SKM-1 (cell line): ENCODE results near the gene NKIRAS2.

Experiments used
- DNase-seq: peaks from one replicate; lab custom pipeline; 2025; ENCODE audit not compliant: unreplicated experiment; lab: John Stamatoyannopoulos, UW

The NKIRAS2 gene

DNA sequence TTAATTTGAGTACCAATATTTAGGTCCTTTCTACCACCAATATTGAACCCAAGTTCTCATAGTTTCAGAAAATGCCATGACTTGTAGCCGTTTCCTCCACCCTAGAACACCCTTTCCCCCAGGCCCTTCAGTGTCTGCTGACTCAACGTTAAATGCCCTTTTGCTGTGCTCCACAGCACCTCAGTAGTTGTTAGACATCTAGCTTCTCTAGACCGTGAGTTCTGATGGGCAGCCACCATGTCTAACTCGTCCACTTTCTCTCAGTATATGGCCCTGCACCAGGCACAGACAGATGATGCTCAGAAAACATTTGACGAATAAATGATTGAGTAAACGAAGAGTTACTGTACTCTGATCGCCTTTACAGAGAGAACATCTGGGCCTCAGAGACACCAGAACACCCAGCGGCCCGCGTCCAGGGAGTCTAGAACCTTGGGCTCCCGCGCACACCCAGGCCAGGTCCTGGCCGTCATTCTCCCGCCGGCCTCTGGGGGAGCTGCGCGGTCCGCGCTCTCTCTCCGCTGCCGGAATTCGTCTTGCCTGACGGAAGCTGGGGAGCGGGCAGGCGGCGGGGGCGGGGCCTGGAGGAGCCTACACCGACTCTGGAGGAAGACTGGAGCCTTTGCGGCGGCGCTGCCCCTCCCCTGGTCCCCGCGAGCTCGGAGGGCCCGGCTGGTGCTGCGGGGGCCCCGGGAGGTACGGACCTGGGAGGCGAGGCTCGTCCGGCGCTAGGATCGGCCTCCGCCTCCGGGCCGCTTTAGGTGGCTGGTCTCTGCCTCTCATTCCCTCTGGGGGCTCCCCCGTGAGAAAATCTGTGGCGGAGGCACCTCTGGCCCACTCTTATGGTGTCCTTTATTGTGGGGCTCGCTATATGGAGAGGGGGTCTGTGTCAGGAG, at the start of gene NKIRAS2:
TSS of gene NKIRAS2 (plus strand) at position 582 of the 896 bp plus-strand sequence. CDS start 1,488 bp downstream, outside the sequence.
- DNase-seq, result peak; percentile 80

DNA sequence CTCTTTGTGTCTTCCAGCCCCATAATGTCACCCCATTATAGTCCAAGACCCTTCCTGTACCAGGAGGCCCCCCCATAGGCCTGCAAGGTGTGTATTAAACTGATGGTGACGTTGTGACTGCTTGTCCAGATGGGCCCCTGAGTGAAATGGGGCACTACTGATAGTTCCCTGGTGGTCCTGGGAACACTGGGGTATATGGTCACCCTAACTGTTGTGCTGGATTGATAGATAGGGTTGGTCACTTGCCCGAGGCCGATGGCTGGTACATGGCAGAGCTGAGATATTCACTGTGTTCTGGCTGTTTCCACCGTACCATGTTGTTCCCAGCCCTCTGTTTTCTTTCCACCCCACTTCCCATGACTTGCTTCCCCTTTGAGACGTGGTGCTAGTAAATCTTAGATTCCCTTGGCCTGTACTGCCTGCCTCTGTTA, 49.0 kb upstream of the NKIRAS2 start:
- DNase-seq, result no peak

DNA sequence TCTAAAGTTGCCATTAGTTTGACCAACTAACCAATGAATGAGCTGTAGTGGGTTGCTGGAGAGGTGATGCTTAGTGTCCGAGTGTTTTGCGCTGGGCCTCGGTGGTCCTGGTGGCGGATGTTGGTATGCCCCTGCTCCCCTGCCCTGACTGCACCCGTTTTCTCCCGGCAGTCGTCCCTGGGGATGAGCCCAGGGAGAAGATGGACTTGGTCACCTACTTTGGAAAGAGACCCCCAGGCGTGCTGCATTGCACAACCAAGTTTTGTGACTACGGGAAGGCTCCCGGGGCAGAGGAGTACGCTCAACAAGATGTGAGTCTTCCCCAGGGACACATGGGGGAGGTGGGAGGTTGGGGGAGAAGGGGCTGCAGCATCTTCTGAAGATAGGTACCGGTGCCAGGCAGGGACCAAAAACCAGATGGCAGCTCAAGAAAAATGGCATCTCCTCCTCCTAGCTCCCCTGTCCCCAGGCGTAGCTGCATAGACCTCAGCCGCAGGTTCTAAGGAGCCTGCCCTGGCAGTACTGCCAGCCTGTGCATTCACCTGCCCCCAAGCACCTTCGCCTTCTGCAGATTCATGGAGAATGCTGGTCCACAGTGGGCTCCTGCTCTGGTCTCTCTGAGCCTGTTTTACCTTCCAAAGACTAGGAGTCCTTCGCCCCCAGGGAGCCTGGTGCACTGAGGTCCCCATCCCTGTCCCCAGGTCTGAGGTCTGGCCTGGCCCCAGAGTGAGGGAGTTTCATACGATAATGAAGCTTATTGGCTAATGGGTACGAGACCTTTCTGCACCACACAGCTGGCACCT, 48.0 kb upstream of the NKIRAS2 start:
- DNase-seq, result no peak

DNA sequence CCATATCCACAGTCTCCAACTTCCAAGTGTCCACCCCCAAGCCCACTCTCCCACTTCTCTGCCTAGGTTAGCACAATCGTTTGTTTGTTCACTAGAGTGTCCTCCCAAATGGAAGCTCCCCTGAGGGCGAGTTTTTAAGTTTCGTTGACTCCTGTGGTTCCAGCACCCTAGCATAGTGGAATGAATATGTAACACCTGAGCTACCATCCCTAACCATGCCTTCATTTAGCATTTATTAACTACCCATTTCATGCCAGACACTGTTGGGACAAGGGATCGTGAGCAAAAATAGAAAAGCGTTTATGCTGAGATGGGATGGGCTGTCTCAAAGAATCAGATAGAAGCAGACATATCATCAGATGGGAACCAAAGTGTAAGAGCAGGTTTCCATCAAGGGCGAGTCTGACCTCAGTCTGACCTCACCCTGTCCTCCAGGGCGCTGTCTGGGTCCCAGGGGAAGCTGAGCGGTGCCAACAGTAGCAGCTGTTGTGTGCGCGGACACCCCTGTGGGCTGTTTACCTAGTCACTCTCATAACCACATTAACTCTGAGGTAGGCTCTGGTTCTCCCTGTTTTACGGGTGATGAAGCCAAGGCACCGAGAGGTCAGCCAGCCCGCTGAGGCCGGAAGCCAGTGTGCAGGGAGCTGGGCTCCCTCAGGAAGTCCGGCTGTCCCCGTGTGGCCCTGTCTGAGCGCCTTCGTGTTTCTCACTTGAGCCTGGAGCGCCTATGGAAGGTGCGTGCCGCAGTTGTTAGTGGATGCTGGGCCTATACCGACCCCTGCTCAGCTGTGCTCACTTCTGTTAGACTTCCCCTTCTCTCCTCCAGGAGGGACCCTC, 47.1 kb upstream of the NKIRAS2 start:
- no peak for DNase-seq

DNA sequence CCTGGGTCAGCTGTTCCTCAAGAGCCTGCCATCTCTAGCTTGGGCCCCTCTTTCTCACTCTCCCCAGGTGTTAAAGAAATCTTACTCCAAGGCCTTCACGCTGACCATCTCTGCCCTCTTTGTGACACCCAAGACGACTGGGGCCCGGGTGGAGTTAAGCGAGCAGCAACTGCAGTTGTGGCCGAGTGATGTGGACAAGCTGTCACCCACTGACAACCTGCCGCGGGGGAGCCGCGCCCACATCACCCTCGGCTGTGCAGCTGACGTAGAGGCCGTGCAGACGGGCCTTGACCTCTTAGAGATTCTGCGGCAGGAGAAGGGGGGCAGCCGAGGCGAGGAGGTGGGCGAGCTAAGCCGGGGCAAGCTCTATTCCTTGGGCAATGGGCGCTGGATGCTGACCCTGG, 46.5 kb upstream of the NKIRAS2 start:
- no peak for DNase-seq

DNA sequence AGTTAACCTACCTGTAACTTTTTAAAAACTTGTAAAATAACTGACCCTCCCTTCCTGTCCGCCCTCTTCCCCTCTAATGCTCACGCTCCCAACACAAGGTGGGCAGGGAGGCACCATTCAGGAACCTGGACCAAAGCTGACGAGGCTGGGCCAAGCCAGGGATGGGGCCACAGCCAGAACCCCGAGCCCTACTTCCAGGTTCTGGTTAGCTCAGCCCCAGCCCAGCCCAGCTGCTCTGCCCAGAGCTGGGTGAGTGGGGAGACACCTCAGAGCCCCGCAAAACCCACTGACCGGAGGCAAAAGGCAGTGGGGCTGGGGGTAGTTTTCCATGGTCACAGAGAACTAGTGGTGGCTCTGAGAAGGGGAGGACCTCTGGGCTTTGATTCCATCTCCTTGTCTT, 45.9 kb upstream of the NKIRAS2 start:
- no peak for DNase-seq

DNA sequence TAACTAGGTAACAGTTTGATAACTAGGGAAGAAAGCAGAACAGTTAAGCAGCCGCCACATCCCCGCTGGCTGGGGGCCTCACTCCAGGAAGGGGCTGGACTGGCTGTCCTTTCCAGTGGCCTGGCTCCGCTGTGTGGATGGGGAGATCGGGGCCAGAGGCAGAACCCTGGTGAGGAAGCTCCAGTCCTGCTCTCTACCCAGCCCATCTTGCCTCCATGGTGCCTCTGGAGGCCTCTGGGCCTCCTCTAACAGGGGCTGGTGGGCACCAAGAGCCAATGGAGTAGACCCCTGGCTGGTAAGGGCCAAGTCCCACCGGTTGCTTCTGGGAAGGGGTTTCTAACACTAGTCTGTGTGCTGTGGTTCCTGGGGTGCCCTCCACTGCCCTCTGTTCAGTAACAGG, 45.2 kb upstream of the NKIRAS2 start:
- DNase-seq, result no peak

DNA sequence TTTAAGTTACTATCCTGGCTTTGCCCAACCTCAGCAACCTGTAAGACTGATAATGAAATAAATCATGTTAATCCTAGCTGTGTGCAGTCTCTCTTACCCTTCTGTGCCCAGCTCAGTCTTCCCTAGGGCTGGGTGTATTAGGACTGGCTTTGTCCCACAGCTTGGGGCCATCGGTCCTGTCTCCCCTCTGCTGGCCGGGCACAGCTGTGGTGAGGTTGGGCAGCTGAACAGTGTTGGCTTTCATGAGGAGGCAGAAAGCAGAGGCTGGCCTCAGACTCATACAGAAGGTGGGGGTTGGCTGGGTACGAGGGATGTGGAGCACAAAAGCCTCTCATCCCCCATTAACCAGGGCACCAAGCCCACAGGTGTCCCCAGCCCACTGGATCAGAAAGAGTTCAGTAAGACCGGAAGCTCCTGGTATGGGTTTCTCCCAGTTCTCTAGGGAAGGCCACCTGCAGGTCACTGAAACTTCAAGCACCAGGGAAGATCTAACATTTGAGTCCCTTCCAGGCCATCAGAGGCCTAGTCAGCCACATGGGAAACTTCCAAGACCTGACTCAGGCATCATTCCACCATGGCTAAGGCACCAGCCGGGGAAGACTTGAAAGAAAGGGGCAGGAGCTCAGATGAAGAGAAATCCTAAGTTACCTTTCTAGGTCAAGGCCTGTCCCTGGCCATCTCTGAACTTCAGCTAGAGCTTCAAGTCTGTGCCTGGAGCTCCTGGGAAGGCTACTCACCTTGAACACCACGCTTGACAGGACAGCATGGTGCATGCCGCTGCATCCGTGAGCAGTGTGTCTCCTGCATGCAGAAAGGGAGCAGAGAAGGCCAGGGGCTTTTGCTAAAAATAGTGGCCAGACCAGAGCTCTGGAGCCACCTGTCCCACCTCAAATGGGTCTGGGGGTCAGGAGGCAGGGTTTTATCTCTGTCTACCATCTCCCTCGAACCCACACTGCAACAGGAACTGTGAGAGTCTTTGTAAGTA, 44.5 kb upstream of the NKIRAS2 start:
- DNase-seq, result no peak

DNA sequence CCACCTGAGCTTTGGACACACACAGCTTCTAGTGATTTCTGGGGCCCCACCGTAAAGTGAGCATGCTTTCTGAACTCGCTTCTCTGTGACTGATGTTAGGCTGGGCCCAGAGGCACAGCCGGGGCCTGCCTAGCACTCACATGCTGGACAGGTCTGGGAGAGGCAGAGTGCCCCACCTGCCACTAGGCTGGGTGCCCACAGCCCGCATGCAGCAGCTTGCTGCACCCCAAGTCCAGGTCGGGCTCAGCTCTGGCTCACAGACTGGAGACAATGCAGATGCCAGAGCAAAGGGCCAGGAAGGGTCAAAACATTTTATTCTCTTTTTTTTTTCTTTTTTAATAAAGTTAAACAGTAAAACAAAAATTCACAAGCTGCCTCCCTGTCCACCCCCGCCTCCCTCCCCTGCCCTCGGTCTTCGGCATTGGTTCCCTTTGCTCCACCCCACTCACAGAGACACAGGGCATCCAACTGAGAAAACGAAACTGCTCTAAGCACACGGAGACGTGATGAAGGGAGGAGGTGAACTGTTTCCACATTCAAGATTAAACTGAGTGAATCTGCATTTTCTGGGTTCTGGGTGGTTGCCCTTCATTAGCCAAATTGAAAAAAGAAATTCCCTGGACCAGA, 43.6 kb upstream of the NKIRAS2 start:
- no peak for DNase-seq

DNA sequence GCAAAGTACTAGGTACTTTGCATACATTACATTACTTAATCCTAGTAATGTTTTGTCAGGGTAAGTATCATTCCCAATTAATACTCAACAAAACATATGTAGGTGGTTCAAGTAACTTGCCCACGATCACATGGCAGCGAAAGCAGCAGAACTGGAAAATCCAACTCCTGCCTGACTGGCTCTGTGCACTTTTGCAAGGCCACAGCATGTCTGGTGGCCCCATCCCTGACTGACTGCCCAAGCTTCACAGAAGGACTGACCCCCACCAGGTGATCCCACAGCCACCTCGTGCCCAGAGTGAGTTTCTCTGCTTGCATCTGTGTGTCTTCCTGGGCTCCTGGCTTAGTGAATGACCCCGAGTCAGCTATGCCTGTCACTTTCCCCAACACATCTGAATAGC, 41.9 kb upstream of the NKIRAS2 start:
- no peak for DNase-seq

DNA sequence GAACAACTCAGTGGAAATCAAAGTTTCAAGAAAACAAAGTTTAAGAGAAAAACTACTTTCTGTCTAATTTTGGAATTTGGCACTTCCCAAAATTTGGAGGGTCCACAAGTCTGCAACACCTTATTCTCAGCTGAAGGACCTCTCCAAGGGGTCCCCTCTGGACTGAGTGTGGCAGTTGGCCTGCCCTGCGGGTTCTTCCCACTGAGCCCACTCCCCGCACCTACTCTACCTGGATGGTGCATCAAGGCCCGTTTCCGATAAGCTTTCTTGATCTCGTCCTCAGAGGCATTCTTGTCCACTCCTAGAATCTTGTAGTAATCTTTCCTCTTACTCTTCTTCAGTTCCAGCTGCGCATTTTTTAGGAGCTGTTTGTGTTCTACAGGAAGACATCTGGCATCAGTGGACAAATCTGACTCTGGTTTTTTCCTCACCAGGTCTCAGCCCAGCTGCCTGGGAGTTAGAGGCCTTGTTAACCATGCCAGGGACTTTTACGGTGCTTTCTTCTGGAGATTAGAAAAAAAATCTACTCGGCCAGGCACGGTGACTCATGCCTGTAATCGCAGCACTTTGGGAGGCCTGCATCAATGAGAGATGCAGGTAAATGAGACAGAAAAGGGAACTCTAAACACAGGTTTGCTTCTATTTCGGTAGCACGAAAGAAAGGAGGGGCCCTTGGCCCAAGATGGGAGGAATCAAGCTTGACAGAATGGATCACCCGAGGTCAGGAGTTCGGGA, 37.7 kb upstream of the NKIRAS2 start:
- DNase-seq, result no peak

DNA sequence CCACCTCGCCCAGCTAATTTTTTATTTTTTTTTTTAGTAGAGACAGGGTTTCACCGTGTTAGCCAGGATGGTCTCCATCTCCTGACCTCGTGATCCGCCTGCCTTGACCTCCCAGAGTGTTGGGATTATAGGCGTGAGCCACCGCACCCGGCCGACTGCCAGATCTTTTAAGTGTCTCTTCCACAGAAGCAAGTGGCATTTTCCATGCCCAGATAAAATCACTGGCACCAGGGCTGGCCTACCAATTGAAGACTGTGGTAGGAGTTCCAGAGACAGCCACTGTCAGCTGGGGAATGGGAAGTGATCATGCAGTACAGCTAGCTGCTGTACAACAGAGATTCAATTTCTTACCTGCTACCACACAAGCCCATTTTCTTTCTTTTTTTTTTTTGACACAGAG, 35.4 kb upstream of the NKIRAS2 start:
- no peak for DNase-seq

DNA sequence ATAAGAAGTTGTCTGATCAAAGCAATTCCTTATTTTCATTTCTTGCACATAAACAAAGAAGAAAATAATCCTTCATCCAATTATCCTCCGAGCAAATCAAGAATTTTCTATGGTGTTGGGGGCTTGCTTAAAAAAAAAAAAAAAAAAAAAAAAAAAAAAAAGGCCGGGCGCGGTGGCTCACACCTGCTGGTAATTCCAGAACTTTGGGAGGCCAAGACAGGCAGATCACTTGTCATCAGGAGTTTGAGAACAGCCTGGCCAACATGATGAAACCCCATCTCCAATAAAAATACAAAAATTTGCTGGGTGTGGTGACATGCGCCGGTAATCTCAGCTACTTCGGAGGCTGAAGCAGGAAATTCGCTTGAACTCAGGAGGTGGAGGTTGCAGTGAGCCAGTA, 34.0 kb upstream of the NKIRAS2 start:
- no peak for DNase-seq

DNA sequence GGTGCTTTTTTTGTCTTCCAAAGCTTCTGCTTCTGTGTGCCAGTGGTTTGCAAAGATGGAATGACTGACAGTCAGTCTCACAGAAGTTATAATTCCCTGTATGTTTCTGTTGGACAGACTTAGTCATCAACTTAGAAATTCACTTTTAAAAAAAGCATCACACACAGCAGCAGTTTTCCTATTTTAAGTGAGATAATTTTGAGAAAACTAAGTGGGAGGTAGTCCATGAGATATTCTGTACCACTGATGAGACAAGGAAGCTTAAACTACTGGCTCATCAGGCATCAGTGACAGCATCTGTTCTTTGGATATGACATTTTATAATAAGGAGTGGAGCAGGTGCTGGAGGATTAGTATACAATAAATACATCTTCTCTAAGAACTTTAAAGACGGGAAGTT, 33.3 kb upstream of the NKIRAS2 start:
- DNase-seq, result no peak

DNA sequence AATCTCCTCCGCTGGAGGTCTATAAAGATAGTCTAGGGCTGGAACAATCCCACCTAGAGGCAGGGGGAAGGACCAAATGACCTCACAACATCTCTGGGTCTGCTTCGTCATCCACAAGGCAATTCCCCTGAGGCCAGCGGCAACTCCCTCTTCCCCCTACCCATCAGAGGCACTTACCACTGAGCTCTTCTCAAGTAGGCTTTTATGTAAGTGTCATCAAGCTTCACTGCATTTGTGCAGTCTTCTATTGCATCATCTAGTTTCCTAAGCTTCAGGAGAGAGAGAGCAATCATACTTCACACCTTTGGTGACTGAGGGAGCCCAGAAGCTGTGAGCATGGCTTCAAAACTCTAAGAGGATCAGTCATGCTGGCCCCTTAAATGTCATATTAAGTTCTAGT, 32.2 kb upstream of the NKIRAS2 start:
- DNase-seq, result no peak

DNA sequence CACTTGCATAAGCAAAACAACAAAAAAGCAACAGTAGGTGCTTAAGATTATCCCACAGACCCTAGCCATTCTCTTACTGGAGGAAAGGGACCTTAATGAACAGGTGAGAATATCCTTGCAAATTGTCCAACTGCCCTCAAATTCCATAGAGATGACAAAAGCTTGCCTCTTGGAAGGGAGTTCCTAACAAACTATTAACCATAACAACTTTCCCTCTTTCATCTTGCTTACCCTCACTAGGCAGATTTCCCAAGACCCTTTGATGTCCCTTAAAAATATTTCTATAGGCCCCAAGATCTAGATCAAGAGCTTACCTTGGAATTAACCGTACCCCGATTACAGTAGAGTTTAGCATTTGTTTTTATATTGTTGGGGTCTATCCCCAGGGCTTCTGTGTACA, 31.5 kb upstream of the NKIRAS2 start:
- DNase-seq, result no peak

DNA sequence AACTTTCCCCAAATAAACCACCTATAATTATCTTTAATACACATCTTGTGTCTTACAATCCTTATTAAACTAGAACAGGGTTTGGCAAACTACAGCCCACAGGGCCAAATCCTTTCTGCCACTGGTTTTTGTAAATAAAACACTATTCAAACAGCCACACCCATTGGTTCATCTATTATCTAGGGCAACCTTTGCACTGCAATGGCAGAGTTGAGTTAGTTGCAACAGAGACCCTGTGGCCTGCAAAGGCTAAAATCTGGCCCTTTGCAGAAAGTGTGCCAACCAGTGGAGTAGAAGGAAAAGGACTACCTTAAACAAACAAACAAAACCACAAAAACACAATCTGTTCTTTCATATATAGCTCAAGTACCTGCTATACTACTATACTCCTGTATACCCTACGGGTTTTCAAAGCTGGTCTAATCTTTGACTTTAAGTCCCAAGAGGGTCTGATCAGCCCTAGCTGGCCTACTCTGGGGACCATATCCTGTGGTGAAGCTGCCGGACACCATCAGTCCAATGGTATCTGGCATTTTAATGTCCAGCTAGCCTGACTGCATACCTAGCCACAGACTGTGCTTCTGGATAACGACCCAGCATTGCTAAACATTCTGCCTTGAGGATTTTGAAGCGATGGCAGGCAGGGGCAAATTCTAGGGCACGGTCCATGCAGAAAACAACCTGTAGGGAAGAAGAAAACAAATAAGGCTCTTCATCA, 30.0 kb upstream of the NKIRAS2 start:
- no peak for DNase-seq

DNA sequence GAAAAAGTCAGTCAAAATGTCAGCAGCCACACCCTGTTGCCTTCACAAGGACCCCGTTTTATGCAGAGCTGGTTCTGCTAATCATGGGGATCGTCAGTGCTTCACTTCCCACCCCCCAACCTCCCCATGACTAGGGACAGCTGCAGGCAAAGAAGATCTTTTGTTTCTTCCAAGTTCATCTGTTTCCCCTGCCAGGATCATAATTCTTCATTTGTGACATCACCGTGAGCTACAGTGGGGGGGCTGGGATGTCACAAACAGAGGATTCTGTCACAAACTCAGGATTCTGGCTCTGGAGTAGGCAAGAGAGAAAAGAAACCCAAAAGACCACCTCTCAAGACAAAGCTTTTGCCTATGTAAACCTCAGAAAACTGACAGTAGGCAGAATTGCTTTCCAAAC, 27.3 kb upstream of the NKIRAS2 start:
- no peak for DNase-seq

DNA sequence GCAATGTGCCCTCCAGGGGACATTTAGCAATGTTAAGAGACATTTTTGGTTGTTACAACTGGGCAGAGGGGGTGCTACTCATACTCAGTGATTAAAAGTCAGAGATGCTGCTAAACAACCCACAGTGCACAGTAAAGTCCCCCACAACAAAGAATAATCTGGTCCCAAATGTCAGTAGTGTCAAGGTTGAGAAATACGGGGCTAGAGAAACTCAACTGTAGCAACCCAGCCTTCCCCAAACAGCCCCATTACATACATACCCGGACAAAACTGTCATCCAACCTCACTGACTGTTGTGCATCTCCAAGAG, 23.1 kb upstream of the NKIRAS2 start:
- DNase-seq, result no peak
